HG03196 (cell line): Measurements from ENCODE around the gene ZNF785.
A peak's percentile ranks its signal among the peaks of the same experiment; 100 is the strongest.
"Not testable (repeated sequence)": the region's sequence is repeated elsewhere in the genome, so short reads cannot be mapped to it uniquely, and the experiment has no call there.

Source experiments
- ATAC-seq: cut with Tn5 transposase; IDR thresholded peaks from one replicate; pipeline ENCODE4 v1.9.1; 2021; ENCODE audit not compliant: unreplicated experiment

The ZNF785 gene

DNA sequence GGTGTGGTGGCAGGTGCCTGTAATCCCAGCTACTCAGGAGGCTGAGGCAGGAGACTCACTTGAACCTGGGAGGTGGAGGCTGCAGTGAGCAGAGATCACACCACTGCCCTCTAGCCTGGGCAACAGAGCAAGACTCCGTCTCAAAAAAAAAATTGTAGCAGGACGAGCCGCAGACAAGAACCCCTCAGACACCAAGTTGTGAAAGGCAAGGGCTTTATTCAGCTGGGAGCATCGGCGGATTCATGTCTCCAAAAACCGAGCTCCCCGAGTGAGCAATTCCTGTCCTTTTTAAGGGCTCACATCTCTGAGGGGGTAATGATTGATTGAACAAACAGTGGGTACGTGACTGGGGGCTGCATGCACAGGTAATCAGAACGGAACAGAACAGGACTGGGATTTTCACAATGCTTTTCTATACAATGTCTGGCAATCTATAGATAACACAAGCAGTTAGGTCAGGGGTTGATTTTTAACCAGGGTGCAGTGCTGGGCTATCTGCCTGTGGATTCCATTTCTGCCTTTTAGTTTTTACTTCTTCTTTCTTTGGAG lies 44.5 kb downstream of the ZNF785 start:
- not testable (repeated sequence) for ATAC-seq

DNA sequence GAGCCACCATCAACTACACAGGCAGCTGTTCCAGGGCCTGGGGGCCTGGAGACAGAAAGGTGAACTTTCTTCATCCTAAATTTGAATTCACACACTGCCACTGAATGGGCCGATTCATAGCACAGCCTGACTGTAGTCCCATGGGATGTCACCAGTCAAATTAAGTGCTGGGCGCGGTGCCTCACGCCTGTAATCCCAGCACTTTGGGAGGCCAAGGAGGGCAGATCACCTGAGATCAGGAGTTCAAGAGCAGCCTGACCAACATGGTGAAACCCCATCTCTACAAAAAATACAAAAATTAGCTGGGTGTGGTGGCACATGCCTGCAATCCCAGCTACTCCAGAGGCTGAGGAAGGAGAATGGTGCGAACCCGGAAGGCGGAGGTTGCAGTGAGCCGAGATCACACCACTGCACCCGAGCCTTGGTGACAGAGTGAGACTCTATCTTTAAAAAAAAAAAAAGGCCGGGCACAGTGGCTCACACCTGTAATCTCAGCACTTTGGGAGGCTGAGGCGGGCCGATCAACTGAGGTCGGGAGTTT lies 45.4 kb downstream of the ZNF785 start:
- ATAC-seq, result not testable (repeated sequence)

DNA sequence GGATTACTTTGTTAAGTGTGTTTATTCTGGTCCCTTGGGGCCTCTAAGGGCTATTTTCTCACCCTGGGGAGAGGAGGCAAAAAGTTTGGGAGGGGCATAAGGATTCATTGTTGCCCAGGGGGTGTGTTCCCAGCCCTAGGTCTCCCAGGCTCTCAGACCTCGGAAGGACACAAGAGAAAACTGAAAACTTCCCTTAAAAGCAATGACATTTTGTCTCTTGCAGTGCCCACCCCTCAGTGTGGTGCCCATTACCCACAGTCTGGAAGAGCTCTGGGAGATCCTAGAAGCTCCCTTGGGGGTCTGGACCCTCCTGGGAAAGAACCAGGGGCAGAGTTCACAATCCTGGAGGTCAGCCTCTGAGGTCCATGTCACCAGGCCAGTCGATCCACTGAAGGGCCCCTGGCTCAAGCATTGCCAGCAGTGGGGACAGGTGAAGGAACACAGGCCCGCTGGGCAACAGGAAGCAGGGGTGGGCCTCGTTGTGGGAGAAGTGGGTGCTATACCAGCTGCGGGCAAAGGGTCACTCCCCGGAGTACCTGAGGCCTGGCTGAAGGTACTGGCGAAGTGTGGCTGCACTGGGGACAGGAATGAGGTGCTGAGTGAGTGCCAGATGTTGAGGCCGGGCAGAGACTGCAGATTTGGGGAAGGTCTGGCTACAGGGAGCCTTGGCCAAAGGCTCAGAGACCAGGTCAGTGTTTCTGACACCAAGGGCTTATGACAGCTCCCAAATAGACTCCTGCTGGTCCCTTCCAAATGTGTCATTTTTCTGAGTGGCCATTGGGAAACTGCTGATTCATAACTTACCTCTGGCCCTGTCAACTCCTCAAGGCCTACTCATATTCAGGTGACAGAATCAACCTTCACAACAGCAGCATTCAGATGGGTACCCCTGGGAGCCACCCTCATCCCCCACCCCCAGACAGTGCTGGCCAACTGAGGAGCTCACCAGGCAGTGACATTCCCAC lies 46.2 kb downstream of the ZNF785 start:
- ATAC-seq, result no peak

DNA sequence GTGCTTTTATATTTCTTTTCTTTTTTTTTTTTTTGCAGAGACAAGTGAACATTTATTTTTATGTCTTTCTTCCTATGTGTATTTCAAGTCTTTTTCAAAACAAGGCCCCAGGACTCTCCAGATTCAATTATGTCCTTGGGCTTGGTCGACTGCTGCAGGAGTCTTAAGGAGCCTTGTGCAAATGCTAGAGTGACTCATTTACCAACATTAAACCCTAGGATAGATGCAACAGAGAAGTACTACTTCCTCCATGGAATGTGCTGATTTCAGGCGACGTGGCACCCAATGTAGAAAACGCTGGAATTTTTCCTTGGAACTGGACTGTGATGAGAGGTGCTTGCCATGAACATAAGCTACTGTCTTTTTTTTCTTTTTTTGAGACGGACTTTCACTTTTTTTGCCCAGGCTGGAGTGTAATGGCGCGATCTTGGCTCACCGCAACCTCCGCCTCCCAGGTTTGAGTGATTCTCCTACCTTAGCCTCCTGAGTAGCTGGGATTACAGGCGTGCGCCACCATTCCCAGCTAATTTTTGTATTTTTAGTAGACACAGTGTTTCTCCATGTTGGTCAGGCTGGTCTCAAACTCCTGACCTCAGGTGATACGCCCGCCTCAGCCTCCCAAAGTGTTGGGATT lies 49.0 kb downstream of the ZNF785 start:
- not testable (repeated sequence) for ATAC-seq

DNA sequence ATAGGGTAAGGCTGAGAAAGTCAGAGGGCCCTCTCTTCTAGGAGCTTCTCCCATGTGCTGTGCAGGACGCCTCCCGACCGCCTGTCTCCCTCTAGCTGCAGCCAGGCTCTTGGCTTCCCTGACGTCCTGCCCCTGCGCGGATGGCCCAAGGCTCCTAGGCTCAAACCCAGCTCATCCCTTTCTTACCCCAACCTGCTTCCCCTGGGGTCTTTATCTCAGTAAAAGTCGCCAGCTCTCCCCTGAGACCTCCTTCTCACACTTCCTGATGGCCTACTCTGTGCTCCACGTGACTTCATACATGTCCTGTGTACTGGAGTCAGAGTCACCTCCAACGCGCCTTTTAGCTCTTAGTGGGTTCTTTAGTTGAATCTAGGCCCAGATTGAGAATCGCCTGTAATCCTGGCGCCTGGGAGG lies 49.7 kb downstream of the ZNF785 start:
- ATAC-seq, result peak; percentile 40

DNA sequence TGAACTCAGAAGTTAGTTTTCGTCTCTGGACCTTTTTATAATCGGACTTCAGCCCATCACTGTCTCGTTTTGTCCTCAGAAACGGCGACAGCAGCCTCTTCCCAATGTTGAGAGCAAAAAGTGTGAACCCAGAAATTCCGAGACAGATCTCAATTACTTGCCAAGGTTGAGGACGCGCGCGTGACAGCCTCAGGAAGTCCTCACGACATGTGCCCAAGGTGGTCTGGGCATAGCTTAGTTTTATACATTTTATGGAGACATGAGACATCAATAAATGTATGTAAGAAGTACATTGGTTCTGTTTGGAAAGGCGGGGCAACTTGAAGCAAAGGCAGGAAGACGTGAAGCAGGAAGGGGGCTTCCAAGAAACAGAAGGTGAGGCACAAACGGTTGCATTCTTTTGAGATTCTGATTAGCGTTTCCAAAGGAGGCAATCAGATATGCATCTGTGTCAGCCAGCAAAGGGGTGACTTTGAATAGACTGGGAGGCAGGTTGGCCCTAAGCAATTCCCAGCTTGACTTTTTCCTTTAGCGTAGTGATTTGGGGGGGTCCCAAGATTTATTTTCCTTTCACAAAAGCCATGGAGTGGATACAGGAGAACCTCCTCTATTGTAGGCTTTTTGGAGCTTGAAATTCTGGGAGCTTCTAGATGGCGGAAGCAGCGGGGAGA lies 50.3 kb downstream of the ZNF785 start:
- no peak for ATAC-seq

DNA sequence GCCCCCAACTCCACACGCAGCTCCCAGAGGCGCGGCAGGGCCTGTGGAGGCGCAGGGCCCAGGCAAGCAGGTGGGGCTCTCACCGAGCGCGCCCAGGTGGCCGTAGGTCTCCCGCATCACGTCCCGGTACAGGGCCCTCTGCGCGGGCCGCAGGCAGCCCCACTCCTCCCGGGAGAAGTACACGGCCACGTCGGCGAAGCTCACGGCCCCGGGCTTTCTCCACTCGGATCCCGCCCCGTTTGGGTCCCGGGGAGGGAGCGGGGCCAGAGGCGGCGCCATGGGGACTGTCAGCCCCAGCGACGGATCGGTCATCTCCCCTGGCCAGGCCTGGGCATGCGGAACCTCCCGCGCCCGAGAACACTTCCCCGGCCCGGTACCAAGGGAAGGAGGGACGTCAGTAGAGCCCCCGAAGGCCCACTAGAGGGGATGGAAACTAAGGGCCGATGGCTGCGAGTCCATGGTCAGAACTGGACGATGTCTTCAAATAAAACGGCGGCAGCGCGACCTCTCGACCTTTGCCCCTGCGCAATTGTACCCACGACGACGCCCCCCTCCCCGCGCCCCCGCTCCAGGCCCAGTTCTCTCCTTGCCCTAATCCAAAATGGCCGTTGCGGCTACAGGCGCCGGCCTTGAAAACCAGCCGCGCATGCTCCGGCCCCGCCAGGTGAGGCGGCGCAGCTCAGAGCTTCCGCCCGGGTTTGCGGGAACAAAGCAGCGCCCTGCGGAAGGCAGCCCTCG lies 51.0 kb downstream of the ZNF785 start, which contains the start of gene ZNF747:
Gene ZNF747, minus strand, starts transcription at position 491 of the 738 bp plus-strand sequence. Its CDS starts 179 bp downstream, at position 312.
- ATAC-seq, result peak; percentile 62

DNA sequence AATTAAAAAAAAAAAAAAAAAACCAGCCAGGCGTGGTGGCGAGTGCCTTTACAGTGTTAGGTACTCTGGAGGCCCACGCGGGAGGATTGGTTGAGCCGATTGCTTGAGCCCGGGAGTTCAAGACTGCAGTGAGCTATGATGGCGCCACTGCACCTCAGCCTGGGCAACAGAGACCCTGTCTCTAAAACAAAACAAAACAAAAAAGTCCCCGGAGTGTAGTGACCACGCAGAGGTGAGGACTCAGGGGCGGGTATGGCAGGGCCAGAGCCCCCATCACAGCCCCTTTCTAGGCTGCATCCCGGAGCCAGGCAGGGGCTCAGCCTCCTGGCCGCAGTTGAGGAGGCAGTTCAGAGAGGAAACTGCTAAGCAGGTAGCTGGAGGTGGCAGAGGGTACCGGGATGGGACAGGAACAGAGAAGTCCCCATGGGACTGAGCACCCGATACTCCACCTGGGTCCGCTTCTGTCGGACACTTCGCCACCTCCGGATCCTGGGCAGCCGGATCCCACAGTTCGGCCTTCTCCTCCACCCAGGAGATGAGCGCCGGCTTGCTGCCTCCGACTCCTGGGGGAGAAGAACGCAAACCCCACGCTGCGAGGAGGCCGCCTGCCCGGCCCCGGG lies 51.6 kb downstream of the ZNF785 start:
- peak; percentile 32 for ATAC-seq

DNA sequence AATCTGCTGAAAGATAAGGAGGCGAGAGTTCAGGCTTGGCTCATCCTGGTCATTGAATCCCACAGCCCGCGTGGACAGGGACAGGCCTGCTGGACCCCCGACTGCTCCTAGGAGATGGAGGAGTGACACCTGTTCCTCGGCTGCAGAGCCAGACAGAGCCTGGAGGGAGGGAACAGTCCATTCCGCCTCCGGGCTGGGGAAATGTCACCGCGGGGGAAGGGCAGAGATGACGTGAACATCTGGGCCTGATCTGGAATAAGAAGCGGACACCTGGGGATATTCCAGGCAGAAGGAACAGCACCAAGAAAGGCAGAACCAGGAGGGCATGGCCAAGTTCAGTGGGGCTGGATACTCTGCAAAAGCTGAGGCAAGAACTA lies 52.4 kb downstream of the ZNF785 start:
- ATAC-seq, result no peak

DNA sequence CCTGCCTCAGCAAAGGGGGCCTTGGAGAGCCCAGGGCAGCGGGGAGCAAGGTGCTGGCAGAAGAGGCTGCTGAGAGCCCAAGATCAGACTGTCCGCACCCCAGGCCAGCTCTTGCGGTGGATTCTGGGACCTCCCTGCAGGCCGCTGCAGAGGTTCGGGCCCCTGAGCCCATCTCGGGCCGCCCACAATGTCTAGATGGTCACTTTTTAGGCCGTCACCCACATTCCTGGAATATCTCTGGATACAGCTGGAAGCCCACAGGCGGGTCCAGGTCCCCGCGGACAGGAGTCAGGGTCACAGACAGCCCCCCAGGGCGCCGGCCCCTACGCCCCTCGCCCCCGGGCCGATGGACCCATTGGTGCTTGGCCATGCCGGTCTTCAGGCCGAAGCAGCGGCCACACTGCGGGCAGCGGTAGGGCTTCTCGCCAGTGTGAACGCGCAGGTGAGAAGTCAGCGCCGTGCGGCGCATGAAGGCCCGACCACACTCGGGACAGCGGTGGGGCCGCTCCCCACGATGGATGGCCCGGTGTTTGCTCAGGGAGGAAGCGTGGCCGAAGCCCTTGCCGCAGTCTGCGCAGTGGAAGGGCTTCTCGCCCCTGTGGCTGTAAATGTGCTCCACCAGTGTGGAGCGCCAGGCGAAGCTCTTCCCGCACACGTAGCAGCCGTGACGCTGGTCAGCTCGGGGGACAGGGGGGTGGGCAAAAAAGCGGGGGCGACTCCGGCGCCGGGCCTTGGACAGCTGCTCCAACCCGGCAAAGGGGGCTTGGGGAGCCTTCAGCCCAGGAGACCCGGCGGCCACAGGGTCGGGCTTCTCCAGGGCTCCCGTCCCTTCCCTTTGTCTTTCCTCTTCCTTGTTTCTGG lies 53.0 kb downstream of the ZNF785 start:
- no peak for ATAC-seq
